GM19328 (cell line): ENCODE data around the gene PECR.
A peak's percentile ranks its signal among the peaks of the same experiment; 100 is the strongest.

Experiments
- ATAC-seq: cut with Tn5 transposase; IDR thresholded peaks from one replicate; pipeline ENCODE4 v1.9.1; 2021; ENCODE audit warnings: mild to moderate bottlenecking, moderate library complexity; ENCODE audit not compliant: unreplicated experiment

The PECR gene

GRCh38 chr2:216072473-216072872 is 9.1 kb downstream of the PECR start:
- no peak for ATAC-seq

DNA sequence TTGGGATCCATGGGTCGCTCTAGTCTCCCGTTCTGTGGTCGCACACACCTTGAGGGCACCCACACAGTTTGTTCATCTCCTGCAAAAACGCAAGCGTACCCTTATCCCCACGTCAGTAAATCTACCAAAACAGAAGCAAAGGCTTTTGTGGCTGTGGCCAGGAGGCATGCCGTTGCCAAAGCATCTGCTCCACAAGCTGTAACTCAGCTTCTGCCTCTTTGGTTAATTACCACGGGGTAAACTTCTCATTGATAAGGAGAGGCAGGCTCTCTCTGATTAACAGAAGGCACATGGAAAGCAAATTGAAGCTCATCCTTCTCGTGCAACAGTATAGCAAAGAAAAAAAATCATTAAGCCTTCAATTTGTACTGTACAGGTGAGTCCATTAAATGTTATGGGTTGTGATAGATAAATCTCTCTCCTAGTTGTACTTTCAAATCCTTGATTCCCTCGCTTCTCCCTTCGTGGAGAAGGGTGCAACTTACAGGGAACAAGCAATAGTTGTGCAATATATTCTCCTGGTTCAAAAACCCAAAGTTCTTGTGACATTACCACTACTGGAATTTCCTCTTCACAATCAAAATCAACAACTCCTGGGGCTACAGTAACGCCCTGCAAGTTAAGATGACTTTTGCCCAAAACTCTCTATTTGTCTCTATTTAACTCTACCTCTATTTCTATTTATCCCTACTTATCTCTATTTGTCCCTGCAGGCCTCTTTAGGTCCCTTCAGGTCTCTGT is 10.3 kb downstream of the PECR start:
- no peak for ATAC-seq

DNA sequence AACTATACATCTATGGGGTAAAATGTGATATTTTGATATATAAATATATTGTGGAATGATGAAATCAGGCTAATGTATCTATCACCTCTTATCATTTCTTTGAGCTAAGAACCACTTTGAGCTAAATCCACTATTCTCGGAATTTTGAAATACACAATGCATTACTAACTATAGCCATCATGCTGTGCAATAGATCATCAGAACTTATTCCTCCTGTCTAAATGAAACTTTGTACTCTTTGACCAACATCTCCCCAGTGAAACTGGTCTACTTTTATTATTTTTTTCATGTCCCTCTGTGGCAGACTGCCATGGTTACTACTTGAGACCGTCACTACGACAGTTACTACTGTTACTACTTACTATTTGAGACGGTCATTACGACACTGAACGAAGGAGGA is 11.4 kb downstream of the PECR start:
- no peak for ATAC-seq

DNA sequence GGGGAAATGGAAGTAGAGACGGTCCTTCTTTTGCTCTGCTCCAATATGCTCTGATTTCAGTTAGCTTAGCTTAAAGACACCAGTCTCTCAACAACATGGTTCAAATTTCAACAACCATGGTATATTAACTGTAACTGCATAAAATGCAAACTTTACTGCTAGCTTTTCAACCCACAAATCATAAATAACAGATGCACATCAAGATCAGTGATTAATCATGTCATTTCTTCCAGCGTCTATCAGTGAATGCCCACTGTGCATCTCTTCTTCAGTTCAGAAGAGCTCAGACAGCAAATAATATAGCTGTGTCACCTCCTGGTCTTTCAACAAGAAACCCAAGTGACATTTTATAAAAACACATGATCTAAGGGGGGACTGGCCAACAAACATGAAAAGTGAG is 12.6 kb downstream of the PECR start:
- ATAC-seq, result no peak

DNA sequence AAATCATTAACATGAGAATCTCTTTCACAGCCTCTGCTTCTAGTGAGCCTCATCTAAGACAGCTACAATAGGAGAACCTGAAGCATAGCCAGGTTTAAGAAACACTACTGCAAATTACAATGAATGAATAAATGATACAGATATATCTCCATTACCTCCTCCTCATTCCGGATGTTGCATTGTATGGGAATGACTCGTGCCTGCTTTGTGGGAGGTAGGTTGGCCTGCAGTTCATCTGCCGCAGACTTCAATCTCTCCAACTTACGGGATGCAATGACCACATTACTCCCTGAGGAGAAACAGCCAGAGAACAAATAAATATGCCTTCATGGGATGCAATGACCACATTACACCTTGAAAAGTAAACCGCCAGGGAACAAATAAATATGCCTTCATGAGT is 15.4 kb downstream of the PECR start:
- ATAC-seq, result no peak

DNA sequence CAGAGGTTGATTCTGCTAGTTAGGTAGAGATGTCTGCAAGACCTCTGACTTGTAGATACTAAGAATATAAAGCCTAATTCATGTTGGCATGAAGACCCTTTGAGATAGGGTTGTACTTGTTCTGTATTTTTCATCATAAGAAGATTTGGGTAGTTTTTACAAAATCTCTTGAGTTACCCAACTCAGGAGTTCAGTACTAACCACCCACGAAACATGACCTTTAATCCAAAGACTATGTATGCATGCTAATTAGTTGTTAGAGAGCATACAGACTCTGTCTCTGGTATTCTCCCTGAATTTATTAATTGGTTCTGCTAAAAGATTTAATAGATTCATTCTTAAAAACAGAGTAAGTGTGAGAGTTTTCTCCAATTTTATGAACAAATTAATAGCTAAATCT is 16.9 kb downstream of the PECR start:
- ATAC-seq, result no peak

DNA sequence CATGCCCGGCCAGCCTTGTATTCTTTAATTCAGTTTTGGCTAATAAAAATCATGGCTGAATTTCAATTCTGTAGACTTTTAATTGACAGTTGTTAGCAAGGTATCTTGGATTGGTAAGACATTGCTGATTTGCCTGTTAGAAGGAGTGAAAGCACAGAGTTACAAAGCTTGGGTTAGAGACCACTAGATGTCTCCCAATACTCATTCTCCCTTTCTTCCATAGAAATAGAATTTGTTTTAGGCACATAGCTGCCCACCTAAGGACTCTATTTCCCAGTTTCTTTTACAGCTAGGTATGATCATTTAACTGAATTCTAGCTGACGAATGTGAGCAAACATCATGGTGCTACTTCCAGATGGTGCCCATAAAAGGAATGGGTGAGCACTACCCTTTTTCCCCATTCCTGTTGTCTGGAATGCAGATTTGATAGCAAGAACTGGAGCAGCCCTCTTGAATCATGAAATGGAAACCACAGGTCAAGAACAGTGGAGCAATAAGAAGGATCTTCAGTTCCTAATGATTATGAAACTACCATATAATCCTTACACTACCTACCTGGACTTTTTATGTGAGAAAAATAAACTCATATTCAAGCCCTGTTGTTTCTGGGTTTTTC is 17.5 kb downstream of the PECR start:
- ATAC-seq, result no peak

DNA sequence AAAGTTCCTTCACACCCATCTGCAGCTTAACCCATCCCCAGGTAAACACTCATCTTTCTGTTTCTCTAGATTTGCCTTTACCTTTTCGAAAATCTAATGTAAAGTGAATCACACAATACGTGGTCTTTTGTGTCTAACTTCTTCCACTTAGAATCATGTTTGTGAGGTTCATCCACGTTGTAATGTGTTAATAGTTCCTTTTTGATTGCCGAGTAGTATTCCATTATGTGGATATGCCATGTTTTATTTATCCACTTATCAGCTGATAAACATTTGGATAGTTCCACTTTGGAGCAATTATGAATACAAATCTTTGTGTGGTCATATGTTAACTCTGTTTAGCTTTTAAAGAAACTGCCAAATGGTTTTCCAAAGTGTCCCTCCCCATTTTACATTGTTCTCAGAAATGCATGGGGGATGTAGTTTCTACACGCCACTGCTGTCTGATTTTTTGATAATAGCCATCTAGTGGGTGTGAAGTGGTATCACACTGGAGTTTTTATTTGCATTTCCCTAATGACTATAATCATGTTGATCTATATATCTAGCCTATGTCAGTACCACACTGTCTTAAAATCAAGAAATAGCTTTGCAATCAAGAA is 22.3 kb downstream of the PECR start:
- no peak for ATAC-seq

GRCh38 chr2:216057688-216058193 is 23.9 kb downstream of the PECR start:
- ATAC-seq, result peak; percentile 80

GRCh38 chr2:216056739-216057138 is 24.9 kb downstream of the PECR start:
- ATAC-seq, result no peak

- ATAC-seq, result no peak
Observed at GRCh38 chr2:216055680-216056079, 25.9 kb downstream of the PECR start.

DNA sequence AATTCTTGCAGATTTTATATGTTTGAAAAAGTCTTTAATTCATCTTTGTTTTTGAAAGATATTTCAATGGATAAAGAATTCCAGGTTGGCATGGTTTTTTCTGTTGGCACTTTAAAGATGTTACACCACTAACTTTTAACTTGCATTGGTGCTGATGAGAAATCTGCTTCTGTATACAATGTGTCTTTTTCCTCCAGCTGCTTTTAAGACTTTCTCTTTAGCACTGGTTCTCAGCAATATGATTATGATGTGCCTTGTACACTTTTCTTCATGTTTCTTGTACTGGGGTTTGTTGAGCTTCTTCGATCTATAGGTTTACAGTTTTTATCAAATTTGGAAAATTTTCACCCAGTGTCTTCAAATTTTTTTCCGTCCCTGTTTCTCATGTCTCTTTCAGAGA is 29.2 kb downstream of the PECR start:
- no peak for ATAC-seq

DNA sequence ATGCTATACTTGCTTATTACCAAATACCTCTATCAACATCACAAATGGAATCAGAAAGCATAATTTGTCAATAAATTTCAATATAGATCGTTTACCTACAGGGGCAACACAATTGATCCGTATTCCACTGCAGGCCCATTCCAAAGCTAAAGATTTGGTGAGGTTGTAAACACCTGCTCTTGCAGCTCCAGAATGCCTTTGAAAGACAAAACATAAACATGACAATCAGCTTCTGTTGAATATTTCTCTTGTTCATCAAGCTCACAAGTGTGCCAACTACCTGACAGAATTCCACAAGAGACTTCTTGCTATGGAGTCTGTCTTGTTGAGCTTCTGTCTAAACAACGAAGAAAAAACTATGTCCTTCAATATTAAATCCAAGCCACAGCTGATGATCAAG is 30.3 kb downstream of the PECR start:
- no peak for ATAC-seq

DNA sequence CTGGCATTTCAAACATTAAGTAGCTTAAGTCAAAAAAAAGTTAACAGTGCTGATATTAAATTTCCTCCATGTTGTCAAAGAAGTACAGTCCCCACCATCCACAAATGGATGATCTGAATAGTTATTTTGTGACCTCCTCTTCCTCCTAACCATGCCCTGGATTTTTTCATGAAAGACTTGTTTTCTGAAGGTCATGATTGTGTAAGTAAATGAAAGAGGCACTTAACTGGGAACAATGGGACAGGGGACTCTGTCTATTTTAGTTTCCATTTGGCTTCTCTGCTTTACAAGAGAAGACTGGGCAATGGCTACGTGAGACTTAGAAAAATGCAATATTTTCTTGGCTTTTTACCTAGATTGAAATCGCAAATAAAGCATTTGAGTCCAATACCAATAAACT is 32.2 kb downstream of the PECR start:
- ATAC-seq, result no peak

- ATAC-seq, result no peak
Observed at GRCh38 chr2:216047397-216047796, 34.2 kb downstream of the PECR start.

DNA sequence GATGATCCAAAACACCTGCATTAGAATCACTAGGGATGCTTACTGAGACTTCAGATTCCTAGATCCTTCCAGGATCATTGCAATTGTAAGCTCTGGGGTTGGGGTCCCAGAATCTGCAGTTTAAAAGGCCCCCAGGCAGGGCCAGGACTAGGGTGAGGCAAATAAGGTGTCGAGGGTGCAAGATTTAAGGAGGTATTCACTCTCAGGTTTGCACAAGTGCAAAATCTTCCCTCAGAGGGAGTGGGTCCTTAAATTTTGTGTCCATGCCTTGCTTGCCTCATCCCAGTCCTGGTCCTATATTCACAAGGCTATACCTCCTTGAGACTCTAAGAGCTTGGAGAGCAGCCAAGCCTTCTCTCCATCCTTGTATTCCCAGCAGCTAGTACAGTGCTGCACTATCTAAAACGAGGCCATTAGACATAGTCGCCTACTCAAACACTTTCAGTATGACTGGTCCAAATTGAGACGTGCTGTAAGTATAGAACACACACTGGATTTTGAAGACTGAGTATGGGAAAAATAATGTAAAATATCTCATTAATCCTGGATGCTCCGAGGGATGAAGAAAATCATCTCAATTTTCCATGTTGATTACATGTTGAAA is 36.6 kb downstream of the PECR start:
- peak; percentile 90 for ATAC-seq

DNA sequence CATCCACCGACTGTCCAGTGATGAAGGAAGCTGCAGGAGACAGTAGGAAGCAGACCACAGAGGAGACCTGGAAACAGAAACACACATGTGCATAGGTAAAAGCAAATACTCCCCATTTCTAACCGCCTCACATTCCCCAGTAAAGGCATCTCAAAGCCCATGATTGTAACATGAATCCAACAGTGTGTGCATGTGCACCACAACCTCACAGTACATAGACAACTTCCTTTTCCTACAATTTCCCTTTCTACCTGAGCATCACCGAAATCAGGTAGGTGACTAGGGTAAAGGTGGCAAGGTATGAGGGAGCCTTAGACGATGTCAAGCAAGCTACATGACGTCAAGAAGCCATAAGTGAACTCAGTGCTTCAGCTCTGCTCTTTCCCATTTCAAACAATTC is 37.7 kb downstream of the PECR start:
- no peak for ATAC-seq

DNA sequence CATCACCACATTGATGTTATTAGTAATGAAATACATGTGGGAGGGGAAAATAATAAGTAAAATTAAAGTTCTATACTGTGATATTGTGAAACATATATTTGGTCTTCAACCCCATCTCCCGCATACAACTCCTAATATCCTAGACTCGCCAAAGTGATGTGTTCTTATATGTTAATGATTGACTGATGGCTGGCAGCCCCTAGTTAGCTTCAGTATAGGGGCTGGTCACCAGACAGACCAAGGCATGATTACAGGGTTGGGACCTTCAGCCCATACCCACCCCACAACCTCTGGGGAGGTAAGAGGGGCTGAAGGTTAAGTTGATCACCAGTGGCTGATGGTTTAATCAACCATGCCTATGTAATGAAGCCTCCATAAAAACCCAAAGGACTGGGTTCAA is 40.2 kb downstream of the PECR start:
- ATAC-seq, result no peak

DNA sequence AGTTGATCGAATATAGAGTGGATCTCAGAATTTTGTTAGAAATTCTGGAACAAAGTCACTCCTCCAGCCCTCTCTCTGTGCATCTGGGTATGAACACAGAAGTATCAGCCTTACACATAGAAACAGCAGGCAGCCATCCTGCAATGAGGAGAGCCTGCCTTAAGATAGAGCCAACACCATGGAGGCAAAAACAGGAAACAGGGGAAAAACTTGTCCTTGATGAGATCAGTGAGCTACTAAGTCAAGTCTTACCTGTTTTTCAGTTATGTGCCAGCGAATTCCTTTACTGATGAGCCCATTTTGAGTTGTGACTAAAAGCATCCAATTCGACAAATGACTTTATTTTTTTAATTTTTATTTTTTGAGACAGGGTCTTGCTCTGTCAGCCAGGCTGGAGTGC is 41.7 kb downstream of the PECR start:
- ATAC-seq, result no peak

DNA sequence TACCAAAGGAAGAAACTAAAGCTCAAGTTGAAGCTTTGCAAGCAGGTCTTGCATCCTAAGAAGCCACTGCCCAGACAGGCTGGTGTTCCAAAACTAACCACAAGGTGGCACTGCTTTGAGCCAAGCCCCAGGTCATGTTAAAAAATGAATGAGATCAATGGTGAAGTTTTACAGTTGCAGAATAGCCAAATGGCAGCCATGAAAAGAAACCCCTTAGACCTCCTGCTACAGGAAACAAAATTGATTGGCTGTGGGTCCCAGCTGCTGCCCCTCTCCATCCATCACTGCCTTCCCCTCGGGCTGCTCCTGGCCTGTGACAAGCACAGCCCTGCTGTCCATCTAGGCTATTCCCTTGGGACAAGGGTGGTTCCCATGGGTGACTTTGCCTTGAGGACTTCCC is 47.5 kb downstream of the PECR start:
- ATAC-seq, result no peak

DNA sequence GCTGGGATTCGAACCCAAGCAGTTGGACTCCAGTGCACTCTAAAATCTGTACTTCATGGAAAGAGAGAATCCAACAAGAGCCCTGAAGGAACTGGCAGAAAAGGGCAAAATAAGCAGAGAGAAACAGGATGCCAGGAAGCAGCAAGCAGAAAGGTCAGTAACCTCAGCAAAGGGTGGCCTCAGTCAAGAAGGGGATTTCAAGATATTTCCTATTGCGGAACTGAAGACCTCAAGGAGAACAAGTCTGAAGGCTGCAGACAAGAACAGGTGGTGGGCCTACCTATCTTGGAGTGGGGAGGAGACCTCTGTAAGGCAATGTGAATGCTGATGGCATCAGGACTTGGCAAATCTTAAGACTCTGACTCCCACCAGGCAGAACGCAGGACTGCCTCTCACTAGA is 48.2 kb downstream of the PECR start:
- no peak for ATAC-seq
